Measurements from ENCODE around the gene SOX1.

The SOX1 gene

GRCh38 chr13:112067116-112067741 is at the start of gene SOX1:
SOX1 (plus strand) TSS chr13:112067149; CDS start chr13:112067659, 510 bp downstream.
- no peak for DNase-seq

- no peak for DNase-seq
Measured at GRCh38 chr13:112024577-112024976, 42.4 kb upstream of the SOX1 start.

GRCh38 chr13:112027250-112027649 is 39.7 kb upstream of the SOX1 start:
- no peak for DNase-seq

GRCh38 chr13:112028481-112028880 is 38.5 kb upstream of the SOX1 start:
- DNase-seq, result no peak

- no peak for DNase-seq
Measured at GRCh38 chr13:112029143-112029542, 37.8 kb upstream of the SOX1 start.

GRCh38 chr13:112032186-112032993 is 34.6 kb upstream of the SOX1 start:
- DNase-seq, result no peak

- no peak for DNase-seq
Measured at GRCh38 chr13:112034231-112034630, 32.7 kb upstream of the SOX1 start.

- no peak for DNase-seq
Measured at GRCh38 chr13:112034846-112035245, 32.1 kb upstream of the SOX1 start.

GRCh38 chr13:112042496-112042895 is 24.5 kb upstream of the SOX1 start:
- DNase-seq, result no peak

- DNase-seq, result no peak
Measured at GRCh38 chr13:112052213-112052612, 14.7 kb upstream of the SOX1 start.

- DNase-seq, result no peak
Measured at GRCh38 chr13:112053167-112053743, 13.7 kb upstream of the SOX1 start.

- no peak for DNase-seq
Measured at GRCh38 chr13:112053744-112054615, 13.0 kb upstream of the SOX1 start.

- DNase-seq, result no peak
Measured at GRCh38 chr13:112054616-112055015, 12.3 kb upstream of the SOX1 start.

- DNase-seq, result no peak
Measured at GRCh38 chr13:112055036-112055914, 11.7 kb upstream of the SOX1 start.

- DNase-seq, result no peak
Measured at GRCh38 chr13:112055915-112056269, 11.1 kb upstream of the SOX1 start.

- DNase-seq, result no peak
Measured at GRCh38 chr13:112056284-112056727, 10.6 kb upstream of the SOX1 start.

- no peak for DNase-seq
Measured at GRCh38 chr13:112056739-112057438, 10.1 kb upstream of the SOX1 start.

- no peak for DNase-seq
Measured at GRCh38 chr13:112057439-112057735, 9.6 kb upstream of the SOX1 start.

GRCh38 chr13:112057736-112058518 is 9.0 kb upstream of the SOX1 start:
- no peak for DNase-seq

GRCh38 chr13:112058519-112058873 is 8.5 kb upstream of the SOX1 start:
- DNase-seq, result no peak

GRCh38 chr13:112058941-112059340 is 8.0 kb upstream of the SOX1 start:
- no peak for DNase-seq
